CMK (cell line): ENCODE measurements around the gene SMG7.
A peak's percentile ranks its signal among the peaks of the same experiment; 100 is the strongest.

ENCODE experiments used
- DNase-seq: peaks from one replicate; pipeline ENCODE4 v3.0.0-alpha.2; 2010; ENCODE audit warnings: low read depth

SMG7 gene

DNA sequence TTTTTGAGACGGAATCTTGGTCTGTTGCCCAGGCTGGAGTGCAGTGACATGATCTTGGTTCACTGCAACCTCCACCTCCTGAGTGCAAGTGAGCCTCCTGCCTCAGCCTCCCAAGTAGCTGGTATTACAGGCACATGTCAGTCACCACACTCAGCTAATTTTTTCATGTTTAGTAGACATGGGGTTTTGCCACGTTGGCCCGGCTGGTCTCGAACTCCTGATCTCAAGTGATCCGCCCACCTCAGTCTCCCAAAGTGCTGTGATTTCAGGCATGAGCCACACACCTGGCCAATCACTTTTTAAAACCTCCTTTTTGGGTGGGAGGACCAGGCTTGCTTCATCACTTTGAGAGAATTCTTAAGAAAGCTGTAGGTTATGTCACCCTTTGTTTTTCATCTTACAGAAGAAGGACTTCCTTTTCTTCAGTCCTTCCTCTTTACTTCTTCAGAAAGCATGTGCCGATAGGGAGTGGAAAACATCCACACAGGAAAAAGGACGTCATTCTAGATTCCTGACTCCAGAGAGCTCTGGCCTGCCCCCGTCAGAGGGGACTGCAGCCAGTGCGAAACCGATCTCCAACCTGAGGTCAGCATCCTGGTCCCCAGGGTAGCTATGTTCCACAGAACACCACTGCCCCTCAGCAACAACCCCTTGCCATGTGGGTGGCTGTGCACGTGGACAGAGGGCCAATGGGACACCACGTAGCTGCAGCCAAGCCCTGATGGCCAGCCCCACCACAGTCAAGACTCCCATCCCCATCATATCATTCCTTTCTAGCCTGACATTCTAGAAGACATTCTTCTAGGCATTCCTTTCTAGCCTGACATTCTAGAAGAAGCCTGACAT, 96.1 kb downstream of the SMG7 start:
- no peak for DNase-seq

DNA sequence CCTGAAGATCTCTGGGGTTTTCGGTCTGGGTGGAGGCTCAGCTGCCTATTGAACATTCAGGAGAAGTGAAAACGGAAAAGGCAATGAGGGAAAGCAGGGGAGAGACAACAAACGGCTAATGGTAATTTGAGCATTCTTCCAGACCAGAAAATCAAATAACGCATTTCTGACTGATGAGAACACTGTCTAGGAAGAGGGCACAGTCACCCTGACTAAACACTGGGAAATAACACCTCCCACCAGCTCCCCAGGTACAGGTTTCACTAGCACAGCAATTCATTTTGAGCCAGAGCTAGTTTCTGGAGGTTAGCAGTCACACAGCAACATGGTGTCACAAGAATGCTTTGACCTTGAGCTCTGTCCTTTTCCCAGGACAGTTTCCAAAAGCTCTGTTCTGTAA, 96.8 kb downstream of the SMG7 start:
- no peak for DNase-seq

DNA sequence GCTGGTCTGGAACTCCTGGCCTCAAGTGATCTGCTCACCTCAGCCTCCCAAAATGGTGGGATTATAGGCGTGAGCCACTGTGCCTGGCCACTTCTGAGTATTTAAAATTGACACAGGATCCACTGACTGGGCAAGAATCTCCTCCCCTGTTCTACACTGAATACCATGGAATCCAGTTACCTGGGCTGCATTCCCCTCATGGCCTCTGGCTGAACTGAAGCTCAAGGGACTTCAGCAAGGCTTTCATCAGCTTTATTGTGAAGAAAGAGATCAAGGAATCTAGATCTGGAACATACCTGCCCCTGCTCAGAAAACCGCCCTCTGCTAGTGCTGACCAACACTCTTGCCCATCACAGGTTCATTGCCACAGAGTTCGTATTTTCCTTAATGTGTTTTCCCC, 97.5 kb downstream of the SMG7 start:
- no peak for DNase-seq

DNA sequence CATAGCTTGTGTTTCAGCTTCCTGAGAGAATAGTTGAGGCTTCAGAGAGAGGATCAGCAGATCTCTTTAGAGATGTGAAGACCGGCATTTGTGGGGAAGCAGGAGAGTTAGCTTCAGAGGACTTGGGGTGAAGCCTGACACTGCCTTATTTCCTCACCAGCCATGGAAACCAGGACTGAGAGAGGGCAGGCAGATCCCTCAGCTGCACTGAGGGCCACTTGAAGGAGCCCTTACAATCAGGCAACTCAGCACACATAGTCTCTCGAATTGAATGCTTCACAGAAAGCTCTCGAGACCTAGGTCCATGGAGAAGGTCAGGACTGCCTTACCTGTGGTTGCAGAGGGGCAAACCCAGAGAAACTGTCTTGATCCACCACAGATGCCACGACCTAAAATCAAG, 98.2 kb downstream of the SMG7 start:
- no peak for DNase-seq

DNA sequence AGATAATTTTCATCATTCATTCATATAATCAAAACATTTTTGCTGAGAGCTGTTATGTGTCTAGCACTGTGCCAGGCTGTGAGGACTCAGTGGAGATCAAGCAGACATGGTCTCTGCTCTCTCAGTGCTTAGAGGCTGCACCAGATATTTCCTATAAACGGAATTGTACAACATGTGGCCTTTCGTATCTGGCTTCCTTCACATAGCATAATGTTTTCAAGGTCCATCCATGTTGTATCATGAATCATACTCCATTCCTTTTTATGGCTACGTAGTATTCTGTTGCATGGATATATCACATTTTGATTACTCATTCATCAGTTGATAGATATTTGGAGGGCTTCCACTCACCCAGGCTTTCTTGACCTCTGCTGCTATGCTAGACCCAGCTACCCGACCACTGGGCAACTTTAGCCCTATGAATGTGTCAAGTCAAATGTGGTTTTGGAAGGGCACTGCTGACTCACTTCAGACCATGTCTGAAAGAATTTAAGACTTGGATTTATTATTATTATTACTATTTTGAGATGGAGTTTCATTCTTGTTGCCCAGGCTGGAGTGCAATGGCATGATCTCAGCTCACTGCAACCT, 99.5 kb downstream of the SMG7 start:
- no peak for DNase-seq

DNA sequence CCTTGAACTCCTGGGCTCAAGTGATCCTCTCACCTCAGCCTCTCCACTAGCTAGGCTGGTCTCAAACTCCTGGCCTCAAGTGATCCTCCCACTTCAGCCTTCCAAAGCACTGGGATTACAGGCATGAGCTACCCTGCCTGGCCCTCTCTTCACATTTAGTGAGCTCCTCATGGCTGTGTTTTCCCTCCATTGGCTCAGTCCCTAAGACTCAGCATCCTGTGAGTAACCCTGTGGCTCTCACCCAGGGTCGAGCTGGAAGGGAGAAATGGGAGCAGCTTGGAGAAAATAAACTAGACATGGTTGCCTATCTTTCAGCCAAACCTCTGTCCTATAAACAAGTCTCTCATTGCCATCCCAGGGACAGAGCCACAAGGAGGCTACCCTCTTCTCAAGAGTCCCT, 100.4 kb downstream of the SMG7 start:
- no peak for DNase-seq

DNA sequence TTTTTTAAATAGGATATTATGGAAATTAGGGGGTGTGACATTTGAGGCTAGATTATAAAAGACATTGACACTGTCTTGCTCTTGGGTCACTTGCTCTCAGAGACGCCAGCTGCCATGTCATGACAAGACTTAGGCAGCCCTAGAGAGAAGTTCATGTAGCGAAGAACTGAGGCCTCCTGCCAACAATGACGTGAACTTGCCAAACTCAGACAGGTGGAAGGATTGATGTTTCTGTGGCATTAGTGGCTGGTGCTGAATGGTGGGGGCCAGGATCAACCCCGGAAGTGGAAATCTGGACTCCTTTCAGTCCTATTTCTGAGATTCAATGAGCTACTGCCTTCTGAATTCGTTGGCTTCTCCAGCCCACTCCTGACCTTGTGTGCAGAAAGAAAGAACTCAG, 103.3 kb downstream of the SMG7 start:
- DNase-seq = no peak

DNA sequence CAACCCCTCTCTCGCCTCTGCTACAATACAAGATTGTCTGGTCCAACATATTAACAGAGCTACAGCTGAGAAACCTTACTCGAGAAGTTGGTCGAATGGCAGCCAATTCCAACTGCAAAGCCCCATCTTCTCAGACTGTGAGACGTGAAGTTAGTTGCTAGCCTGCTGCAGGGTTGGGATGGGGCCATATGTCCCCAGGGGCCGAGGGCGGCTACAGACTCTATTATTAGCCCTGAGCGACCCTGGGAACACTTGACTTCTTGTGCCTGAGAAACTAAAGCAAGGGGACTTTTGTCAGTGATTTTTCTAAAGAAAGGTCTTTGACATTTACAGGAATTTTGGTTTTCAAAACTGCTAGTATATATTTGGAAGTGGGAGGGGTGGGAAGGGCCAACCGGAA, 104.2 kb downstream of the SMG7 start:
- DNase-seq = no peak

DNA sequence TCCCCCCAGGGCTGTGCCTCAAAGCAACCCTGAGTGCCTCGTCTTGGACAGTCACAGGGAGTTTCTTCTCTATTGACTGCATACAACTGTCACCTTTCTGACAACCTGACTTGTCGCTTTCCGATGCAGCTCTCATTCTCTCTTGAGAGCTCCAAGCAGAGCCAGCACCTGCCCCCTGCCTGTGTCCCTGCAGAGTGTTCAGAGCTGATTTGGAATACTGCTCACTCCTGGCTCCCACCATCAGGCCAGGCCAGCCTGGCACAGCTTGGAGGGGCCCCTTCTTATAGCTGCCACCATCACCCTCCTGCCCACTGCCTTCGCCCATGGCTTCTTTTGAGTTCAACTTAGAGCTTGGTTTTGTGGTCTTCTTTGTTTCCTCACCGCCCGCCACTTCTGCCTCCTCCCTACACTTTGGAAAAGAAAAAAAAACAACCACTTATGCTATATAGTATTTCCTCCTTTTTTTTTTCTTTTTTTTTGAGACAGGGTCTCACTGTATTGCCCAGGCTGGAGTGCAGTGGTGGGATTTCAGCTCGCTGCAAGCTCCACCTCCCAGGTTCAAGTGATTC, 105.7 kb downstream of the SMG7 start:
- no peak for DNase-seq

DNA sequence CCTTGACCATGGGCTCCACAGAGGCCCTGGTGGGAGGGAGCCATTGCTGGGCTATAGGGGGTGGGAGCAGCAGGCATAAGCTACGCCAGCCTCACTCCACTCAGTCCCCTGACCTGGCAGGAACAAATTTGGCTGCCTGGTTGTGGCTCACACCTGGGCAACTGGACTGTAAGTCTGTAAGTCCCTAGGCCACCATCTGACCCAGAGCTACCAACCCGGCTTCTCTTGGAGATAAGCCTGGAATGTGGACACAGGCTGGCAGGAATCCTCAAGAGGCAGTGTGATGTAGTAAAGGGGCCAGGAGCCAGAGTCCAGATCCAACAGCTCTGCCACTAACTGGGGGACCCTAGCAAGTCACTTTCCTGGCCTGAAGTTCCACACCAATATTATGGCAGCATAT, 106.6 kb downstream of the SMG7 start:
- DNase-seq = no peak

DNA sequence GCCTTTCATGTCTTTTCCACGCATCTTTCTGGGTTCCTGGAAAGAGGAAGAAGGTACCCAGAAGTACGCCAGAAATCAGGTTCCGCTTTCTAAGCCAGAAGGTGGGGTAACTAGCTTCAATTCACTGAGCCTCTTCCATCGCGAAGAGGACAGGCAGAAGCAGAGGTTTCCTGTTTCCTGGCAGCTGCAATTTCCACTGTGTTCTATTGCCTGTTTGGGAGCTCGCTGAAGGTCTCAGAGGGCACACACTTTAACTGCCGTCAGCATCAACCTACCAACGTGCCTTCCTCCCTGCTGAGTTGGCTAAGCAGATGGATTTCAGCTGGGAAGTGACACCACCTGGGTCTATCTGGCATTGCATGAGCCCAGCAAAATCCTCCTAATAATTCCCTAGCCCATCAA, 108.0 kb downstream of the SMG7 start:
- DNase-seq = peak; percentile 39

DNA sequence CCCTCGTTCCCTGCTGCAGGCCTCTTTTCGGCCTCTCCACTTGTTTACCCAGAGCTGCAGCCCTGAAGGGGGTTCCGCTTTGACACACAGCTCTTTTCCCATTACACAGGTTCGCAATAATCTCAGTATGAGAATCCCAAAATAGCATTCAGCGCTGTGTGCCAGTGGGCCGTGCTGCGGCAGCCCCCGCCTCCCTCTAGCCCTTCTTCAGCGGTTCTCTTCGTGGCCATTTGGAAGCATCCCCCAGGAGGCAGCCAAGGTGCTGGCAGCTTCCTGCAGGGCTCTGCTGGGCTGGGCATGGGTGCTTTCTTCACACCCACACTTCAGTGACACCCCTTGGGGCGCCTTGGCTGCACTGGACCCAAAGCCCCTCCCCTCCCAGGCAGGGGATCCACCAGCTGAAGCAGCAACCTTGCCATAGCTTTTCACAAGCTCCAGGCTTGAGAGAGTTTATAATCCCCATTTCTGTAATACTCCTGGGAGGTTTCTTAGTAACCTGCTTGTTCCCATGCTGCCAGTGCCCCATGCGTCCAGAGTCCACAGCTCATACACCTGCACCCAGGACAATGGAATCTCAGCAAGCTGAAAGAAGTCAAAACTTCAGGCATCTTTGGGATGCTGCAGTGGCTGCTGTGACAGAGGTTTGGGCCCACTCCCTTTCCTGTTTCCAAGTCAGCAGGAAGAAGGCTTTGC, 109.9 kb downstream of the SMG7 start:
- DNase-seq = no peak

DNA sequence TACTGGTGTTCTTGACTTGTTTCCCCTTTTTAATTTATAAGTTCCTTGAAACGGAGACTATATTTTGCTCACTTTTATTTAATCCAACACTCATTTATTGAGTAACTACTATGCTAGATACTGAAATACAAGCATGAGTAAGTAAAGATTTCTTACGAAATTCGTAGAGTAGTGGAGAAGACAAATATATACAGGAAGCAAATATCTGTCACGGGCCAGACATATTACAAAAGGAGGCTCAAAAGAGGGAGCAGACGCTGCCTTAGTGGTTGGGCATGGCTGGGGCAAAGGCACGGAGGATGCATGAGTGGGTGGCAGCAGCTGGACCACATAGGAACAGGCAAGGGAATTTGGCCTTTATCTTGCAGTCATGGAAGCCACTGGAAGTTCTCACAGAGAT, 111.2 kb downstream of the SMG7 start:
- no peak for DNase-seq

DNA sequence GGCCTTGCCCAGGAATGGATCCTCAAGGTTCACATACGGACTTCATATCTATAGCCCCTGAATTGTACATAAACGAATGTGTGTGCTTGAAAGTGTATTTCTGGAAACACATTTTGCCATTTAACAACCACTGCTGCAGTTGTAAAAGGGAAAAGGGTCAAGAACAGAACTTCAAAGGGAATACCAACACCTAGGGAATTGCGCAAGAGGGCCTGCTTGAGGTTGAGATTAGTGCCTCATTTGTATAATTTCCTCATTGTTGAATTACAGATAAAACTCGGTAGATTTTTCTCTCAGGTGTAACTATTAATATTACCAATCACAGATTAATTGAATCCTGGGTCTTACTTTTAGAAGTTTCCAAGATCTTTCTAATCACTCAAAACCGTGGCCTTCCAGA, 111.8 kb downstream of the SMG7 start:
- no peak for DNase-seq

DNA sequence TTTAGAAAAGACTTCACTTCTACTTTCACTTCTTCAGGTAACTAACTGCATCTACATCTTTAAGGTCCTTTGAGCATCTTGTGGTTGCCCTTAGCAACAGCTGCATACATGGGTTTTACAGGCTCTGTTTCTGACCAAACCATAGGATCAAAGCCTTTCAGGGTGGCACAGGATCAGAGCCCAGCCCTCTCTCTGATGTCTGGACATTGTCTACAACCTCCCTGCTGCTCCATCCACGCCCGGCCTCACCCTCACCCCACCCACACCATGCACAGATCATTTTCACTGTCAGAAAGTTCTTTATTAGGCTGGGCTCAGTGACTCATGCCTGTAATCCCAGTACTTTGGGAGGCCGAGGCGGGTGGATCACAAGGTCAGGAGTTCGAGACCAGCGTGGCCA, 112.7 kb downstream of the SMG7 start:
- no peak for DNase-seq

DNA sequence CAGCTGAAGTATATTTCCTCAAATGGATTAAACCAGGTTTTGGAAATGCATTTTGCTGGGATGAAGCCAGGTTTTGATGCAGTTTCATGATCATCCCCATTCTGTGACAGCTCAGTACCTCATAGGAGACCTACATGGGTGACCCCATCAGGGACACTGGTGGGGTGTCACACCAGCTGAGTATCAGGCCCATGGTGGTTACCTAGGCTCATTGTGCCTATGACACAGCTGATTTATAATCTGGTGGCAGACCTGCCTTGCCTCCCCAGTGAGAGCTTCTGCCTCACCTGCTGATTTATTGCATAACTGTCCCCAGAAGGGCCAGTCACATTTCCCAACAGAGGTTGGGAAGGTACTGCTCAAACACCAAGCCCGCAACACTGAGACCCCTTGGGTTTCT, 114.2 kb downstream of the SMG7 start:
- no peak for DNase-seq

DNA sequence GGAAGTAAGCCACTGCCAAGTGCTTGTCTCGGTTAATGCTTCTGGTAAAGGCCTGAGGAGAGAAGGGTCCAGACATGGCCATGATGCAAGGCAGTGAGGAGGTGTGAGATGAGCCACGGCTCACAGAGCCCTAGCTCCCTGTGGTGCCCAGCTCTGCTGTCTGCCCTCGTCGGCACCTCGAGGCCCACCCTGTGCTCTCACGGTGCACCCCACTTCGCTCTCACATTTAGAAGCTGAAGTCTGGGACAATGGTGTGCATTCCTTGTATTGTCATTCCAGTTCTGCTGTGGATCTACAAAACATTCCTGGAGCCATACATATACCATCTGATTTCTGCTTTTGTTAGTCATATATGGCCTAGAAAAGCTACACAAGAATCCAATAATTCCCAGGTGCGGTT, 114.6 kb downstream of the SMG7 start:
- no peak for DNase-seq

DNA sequence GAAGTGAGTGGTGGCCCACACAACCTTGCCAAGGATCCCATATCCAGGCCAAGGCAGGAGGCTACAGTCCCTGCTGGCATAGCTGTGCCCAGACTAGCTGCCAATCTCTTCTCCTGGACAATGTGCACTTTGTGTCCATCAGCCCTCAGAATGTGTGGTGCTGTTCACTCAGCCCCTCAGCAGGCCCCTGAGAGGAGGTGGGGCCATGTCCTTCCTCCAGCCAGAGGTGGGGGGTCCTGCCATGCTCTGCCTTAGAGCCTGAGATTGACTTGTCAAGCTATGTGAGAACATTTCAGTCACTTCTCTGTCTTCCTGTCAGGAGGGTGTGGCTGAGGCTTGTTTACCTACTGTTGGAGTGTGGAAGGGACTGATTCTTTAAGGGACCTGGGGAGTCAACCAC, 116.5 kb downstream of the SMG7 start:
- no peak for DNase-seq

DNA sequence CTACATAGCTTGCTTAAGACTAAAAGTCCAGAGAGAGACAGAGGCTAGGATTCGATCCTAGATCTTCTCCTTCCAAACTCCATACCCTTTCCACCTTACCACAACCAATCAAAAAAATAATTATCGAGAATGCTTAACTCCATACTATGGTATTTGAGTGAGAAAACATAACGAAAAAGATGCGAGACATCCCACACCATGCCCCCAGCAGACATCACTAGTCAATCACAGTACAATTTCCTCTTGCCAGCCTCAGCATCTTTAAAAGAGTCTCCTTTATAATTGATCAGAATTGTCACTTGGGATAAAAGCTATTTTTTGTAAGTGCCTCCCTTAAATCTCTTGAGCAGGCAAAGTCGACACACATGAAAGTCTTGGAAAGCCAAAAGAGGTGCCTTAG, 117.1 kb downstream of the SMG7 start:
- no peak for DNase-seq

DNA sequence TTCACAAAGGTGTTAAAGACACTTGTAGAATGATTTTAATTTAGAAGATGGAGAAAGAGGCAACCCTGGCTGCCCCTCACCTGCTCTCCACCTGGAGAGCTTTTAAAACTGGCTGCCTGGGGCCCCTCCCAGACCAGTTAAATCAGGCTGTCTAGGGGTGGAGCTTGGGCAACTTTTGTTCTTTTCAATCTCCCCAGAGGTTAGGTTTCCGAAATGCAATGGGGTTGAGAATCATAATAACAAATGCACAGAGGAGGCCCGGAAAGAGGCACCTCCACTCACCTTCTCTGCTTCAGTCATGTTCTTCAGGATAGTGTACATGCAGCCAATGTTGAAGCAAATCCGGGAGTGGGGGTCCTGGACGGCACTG, 117.6 kb downstream of the SMG7 start:
- no peak for DNase-seq

DNA sequence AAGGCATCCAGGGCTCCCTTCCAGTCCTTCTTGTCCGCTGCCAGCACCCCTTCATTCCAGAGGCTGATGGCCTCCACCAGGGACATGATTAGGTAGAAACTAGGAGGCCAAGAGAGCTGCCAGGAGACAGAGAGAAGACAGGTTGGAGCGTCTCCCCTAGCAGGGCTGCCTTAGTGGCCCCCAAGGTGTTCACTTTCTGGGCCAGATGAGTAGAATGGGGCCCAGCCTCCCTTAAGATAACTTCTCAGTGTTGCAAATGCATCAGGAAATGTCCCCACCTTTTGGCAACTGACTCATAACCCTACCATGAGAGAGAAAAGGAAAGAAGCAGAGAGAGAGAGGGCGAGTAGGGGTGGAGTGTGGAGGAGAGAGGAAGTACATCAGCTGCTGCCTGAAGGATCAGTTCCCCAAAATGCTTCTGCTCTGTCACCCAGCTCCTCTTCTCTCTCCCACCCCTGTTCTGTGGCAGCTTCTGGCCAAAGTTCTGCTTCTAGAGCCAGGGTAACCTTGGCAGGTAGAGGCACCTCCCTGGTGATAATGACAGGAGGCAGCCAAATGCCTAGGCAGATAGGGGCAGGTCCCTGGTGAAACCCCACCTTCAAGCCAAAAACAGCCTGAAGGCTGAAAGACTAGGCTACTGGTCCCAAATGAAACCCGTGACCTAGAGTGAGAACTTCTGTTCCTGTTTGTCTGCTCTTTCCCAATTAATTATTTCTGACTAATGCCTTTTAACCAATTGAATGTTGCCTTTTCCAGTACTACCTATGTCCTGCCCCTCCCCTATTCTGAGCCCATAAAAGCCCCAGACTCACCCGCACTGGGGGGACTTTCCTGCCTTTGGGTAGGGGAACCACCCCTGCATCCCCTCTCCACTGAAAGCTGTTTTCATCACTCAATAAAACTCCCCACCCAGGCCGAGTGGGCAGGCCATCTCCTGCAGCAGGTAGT, 118.2 kb downstream of the SMG7 start, which contains the start of gene NCF2:
Gene NCF2 (minus strand): TSS at position 216 of the 948 bp plus-strand sequence. CDS start 130 bp downstream, at position 86.
- no peak for DNase-seq

DNA sequence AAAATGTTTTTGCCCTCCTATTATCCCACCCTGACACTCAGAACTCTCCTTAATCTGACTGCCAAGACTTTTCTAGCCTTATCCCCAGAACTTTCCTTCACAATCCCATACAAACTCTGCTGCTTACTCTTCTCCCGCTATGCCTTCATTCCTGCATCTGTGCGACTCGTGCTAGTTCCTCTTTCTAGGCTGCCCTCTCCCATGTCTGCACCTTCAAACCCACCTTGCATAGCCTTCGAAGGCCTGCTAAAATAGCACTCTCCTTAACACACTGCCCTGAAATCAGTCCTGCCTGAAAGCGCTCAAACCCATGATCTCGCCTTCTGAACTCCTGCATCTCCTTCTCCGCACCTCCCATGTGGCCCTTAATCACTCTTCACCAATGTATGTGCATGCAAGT, 120.4 kb downstream of the SMG7 start:
- no peak for DNase-seq
